GM19023 (cell line): ENCODE data around the gene GLRX3.
A peak's percentile ranks its signal among the peaks of the same experiment; 100 is the strongest.

Experiments used
- ATAC-seq: cut with Tn5 transposase; IDR thresholded peaks from one replicate; pipeline ENCODE4 v1.9.1; 2021; ENCODE audit warnings: mild to moderate bottlenecking, moderate library complexity; ENCODE audit not compliant: unreplicated experiment

Gene GLRX3

DNA sequence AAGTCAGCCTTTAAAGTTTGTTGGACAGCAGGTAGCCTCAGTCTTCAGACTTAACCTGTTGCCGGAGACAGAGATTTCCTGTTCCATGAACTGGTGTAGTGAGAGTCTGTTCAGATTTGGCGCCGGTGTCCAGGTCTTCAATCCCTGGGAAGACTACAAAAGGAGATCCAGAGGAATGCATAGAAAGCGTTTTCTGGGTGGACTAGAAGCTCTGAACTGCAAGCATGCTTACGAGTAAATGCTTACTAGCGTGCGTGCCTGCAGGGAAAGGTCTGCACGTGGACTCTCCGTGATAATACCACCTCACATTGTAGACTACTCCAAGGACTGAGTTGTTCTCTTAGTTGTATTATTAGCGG lies 878 bp downstream of the GLRX3 start:
- no peak for ATAC-seq

DNA sequence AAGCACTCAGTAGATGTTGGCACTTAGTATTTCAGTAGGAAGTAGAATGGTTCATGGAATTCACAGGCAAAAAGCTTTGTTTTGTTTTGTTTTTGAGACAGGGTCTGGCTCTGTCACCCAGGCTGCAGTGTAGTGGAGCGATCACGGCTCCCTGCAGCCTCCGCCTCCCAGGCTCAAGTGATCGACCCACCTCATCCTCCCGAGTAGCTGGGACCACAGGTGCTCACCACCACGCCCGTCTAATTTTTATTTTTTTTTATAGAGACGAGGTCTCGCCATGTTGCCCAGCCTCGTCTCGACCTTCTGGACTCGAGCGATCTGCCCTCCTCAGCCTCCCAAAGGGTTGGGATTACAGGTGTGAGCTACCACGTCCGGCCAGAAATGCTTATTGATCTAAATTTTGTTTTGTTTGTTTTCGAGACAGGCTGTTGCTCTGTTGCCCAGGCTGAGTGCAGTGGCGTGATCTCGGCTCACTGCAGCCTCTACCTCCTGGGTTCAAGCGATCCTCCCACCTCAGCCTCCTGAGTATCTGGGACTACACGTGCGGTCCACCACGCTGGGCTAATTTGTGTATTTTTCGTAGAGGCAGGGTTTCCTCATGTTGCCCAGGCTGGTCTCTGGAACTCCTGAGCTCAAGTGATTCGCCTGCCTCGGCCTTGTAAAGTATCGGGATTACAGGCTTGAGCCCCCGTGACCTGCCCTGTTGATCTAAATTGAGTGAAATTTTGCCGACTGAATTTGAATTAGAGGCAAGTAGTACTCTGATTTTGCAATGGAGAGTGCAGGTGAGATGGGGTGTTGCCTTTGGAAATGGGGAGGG lies 1.7 kb downstream of the GLRX3 start:
- no peak for ATAC-seq

DNA sequence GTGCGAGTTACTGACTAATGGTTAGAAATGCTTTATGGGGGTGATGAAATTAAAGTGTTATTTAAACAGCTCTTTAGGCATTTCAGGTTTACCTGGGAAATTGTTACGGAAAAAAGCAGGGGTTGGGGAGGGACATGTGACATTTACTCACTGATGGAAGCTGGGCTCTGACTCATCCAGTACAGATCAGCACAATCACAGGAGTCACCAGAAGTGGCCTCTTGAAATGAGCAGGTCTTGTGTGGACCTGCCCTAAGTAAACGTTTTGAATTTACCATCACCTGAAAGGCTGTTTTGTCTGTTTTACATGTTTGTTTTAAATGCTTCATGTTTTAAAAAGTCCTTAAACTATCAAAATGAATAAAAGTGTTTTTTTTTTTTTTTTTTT lies 2.3 kb downstream of the GLRX3 start:
- ATAC-seq: no peak

DNA sequence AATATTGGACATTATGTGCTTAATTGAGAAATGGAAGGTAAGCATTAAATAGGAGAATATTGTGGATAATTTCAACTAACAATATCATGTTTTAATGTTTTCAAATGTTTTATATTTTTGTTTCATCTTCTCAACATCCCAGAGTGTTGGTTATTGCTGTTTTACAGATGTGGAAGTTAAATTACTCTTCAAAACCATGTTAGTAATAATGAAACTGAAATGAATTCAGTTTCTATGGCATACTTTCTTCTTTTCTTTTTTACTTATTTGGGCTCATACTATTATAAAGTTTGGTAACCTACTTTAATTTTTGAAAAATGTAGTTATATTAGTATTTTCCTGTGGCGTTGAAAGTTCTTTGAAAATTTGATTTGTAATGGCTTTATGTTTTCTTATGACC lies 4.2 kb downstream of the GLRX3 start:
- no peak for ATAC-seq

DNA sequence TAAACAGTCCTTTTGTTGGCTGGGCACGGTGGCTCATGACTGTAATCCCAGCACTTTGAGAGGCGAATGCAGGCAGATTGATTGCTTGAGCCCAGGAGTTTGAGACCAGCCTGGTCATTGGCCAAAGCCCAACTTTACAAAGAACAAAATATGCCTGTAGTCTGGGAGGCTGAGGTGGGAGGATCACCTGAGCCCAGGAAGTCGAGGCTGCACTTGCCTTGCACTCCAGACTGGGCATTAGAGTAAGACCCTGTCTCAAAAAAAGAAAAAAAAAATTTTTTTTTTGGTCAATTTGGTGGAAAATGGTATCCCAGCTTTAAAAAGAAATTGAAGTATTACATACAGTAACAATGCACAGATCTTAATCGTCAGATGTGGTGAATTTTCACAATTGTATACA lies 4.8 kb downstream of the GLRX3 start:
- ATAC-seq: no peak

DNA sequence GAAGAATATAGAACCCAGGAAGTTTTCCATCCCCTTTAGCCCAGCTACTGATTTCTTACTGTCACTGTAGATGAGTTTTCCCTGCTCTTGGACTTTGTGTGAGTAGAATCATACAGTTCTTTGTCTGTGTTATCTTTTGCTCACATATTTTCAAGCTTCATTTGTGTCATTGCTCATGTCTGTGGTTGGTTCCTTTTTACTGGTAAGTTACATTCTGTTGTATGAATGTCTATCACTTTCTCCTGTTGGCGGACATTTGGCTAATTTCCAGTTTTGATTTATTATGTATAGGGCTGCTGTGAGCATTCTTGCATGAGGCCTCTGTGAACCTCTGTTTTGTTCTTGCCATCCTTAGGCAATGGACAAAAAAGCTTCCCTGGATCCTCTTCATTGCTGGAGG lies 5.3 kb downstream of the GLRX3 start:
- ATAC-seq: peak; percentile 19

DNA sequence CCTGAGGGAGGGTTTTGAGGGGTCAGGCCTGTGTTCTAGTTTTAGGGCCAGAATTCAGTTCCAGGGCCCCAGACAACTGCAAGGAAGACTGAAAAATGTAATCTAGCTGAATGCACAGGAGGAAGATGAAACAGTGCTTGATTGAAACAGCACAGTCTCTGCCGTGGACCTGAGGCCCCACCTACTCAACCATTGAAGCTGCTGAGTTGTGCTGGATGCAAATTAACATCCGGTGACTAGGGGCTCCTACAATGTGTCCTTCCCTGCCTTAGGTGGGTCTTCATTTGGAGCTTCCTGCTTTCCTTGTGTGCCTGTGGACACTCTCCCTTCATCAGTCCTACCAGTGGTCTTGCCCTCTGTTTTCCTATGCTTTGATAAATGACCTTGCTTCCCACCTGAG lies 5.7 kb downstream of the GLRX3 start:
- peak; percentile 89 for ATAC-seq

DNA sequence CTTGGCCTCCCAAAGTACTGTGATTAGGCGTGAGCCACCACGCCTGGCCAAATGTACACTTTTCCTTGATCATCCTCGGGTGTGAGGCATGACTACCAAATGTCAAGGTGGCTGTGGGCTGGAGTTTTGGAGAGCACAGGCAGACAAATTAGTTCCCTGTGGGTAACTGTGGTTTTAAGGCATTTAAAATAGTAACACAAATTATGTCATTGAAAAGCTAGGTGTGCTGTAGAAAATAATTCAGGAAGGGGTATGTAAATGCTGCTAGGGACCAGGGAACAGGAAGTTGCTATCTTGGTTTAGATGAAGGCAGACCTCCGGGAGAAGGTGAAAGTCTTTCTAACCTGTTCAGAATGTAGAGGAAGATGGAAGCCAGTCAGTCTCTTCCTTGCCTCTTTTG lies 9.9 kb downstream of the GLRX3 start:
- ATAC-seq: no peak

DNA sequence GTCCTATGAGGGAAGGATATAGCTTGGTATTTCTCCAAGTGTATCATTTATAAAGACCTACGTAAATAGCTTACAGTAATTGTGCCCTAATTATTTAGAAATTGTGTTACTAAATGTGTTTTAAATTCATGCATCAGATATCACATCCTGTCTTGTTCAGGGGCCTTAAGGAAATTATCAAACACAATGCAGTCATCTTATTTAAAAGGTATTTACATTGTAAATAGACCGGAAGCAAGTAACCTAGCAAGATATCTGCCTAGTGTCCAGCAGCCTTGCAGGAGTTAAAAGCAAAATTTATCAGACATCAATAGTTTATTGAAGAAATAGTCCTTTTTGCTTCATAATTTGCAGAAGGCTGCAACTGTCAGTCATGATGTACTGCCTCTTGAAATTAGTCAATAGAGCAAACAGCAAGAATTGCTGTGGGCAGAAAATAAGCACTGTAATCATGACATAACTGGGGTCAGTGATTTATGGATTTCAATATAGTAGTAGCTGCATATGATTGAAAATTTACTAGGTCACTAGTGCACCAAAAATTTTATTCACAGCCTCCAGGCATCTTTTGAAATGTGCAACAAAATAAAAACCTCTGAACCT lies 23.1 kb downstream of the GLRX3 start:
- no peak for ATAC-seq

DNA sequence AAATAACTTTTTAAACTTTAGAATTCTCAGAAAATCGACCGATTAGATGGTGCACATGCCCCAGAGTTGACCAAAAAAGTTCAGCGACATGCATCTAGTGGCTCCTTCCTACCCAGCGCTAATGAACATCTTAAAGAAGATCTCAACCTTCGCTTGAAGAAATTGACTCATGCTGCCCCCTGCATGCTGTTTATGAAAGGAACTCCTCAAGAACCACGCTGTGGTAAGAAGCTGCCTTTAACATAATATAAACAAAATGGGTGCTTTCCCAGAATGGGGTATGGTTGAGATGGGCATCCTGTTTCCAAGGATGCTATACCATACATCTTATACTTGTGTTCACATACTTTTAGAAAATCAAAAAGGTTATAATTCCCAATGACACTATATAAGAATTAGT lies 24.6 kb downstream of the GLRX3 start:
- no peak for ATAC-seq

DNA sequence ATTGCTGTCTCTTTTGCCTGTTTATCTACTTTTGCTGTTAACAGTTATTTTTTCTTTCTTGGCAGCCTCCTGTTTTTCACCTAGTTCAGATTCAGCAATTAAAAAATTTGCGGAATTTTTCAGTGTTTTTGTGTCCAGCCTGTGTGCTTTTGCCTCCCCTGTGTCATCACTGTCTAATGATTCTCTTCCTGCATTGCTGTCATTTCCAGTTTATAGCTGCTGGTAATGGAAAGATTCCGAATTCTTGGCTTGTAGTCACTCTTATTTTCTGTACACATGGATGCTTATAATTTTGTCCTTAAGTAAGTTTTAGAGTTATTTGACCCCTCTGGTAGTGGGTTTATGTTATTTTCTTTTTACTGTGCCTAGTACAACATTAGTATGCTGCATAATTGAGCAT lies 25.1 kb downstream of the GLRX3 start:
- ATAC-seq: no peak

DNA sequence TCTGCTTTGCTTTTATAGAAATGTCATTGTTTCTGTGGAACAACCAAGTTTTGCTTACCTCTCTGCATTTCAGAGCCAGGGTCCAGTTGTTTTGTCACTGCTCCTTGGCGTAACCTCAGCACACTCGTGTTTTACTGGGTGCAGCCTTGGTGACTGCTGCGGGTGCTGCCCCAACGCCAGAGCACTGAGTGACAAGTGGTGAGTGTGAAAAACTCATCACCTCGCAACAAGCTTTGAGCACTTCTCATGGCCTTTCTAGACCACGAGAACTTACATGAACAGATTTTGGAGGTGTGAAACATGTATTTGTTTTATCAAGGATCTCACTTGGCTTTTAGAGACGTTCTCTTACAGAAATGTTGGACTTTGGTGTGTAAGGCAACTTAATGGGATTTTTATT lies 31.0 kb downstream of the GLRX3 start:
- ATAC-seq: no peak

DNA sequence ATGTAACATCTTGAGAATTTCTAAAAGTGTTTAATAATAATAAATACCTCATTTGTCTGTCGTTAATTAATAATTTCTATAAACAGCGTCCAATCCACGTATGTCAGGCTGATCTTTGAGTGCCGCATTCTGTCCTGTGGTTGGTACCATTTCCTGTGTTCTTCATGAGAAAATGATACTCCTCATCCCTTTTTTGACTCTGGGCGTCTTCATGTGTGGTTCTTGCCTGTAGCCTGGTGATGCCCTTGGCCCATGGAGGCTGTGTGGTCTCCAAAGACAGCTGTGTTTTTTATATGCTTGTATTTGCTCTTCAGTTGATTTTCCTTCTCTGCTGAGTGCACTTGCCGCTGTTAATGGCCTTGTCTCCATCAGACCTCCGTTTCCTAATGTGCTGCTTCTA lies 31.5 kb downstream of the GLRX3 start:
- no peak for ATAC-seq

DNA sequence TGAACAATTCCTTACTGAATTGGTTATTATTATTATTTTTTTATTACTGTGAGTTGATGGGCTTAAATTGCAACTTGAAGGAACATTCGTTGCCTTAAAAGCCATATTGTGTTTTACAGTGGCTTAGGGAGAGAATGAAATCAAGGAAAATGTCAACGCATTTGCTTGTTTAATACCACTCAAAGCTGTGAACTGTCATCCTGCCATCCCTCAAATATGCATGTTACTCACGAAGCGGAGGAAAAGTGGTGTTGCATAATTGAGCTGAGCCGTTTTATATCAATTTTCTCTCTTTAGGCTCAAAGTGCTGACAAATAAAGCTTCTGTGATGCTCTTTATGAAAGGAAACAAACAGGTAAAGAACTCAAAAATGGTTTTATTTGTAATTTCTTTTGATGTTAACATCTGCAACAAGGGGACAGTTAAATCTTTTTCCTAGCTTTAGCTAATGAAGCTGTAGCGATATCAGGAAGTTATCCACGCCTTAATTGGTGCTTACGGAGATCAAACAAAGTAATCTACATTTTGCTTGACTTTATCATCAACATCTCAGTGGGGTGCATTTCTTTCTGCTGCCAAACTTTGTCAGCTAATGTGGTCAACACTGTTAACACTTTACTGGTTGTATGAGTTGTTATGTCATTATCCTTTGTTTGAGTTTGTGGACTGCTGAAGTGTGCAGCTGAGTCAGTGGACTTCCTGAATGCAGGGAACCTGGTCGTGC lies 33.1 kb downstream of the GLRX3 start:
- no peak for ATAC-seq

DNA sequence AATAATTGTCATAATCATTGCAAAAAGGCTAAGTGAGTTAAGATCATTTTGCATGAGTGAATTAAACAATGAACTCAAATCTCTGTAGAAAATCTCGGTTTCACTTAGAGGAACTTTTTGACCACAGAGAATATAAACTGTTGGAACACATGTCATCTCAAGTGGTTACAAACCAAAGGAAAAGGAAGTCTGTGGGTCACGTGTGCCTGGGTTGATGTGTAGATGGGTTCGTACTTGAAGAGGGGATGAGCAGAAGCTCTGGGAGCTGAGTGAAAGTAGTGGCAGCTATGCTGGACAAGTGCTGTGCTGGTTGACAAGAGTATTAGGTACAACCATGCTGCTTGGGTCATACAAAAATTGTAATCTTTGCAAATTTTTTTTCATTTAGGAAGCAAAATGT lies 35.0 kb downstream of the GLRX3 start:
- no peak for ATAC-seq

DNA sequence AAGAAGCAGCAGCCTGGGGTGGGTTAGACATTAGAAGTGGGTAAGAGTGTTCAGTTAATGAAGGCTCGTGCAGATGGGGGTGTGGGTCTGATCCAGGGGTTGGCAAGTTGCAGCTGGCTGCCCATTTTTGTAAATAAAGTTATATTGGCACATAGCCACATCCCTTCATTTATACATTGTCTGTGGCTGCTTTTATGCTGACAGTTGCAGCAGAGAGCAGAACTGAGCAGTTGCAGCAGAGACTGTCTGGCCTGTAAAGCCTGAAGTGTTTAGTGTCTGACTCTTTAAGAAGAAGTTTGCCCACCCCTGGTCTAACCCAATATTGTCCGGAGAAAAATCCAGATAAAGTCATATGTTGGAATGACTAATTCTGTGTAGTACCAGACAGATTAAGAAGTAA lies 38.1 kb downstream of the GLRX3 start:
- no peak for ATAC-seq

DNA sequence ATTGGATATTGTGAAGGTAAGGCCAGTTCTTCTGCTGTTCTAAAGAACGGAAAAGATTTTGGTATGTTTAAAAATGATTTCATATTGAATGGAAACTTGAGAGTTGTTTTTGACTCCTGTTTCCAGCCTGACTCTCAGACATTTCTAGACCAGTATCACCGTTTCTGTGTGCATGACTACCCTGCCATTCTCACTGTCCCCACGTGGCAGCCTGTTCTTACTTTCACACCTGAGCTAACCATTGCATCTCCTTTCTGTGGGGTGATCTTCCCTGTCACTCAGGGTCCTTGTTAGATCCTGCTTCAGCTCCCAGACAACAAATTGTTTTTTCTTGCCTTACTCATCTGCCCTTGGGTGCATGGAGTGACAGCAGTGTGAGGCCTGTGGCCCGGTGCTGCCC lies 38.9 kb downstream of the GLRX3 start:
- ATAC-seq: no peak

DNA sequence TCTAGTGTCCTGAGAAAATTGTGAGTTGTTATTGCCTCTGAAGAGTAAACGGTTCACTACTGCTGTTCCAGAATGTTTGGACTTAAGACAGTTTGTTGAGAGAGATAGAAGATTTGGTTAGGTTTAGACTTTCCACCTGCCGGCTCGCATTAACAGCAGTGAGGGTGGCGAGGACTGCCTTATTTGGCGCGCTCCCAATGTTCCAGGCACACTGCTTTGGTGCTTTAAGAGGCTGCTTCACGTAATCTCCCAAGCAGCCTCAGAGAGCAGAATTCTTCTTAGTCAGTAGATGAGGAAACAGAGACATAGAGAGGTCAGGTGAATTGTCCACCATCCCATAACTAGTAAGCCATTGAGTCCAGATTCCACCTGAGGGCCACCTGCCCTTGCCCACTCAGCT lies 41.1 kb downstream of the GLRX3 start:
- no peak for ATAC-seq

DNA sequence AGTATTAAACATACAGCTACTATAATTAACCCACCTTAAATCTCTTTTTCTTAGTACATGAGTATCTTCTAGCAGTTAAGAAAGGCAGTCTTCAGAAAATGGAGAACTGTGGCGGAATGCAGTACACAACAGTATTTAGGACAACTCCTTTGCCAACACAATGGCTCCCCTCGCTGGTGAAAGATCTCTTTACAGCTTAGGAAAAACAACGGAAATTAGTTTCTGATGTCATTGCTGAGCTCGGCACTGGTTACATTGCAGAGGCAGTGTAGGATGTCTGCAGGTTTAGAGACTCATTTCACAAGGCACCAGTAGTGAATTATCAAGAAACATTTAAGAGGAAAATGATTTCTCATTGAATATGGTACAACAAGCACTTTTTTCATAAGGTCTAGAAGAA lies 43.4 kb downstream of the GLRX3 start:
- no peak for ATAC-seq

DNA sequence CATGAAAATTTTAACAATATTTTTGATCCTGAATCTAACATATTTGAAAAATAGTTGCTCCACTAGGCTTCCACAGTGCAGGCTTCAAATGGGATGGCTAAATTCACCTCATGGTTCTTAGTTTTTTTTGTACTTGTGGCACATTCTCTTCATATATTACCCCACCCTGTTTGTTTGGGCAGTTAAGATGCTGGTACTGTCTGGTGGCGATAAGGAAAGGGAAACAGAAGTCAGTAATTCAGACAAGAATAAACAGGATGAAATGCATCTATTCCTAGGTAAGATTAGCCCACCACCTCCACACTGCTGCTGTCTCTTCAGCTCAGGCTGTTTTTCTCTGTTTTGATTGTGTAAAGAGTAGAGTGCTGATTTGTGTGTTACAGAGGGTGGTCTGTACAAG lies 44.2 kb downstream of the GLRX3 start:
- ATAC-seq: no peak

DNA sequence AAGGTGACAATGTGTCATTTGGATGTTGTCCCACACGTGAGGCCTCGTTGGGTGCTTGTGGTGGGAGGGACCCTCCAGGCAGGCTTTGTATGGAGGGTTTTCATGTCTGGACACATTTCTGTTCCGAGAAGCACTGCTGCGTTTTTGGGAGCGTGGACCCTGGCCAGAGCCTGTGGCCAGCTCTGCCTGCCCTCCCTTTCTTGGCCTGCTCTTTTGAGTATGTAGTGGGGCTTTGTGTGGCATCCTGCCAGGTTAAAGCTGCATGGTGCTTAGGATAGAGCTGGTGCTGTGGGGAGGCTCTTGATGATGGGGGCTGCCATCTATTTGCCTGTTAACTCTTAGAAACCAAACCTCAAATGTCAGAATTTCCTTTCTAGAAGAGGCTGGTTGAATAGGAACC lies 45.7 kb downstream of the GLRX3 start:
- ATAC-seq: no peak

DNA sequence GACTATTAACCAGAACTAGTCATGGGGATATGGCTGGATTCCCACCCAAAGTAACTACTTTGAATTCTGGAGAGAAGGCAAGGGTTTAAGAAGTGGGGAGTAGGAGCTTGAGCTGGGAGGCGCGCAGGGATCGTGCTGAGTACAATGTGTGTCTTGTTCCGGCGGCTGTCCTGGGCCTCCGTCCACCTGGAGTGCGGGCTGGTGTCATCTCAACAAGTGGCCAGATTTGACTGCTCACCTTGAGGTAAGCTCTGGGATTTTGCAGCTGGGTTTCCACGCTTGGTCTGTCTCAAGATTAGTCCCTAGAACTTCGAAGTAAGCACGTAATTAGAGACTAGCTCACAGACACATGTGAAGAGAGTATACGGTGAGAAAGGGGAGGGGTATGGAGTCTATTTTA lies 49.4 kb downstream of the GLRX3 start:
- ATAC-seq: no peak
